ENCODE results near the gene ATP8B4. TPM values are rescaled to one million over a fixed set of nuclear protein-coding genes. Genes with fewer than 3 reads are reported as not detected.

ATP8B4 gene
- total RNA-seq, 1 donor from 2014 or later, result 9.4 TPM

- TF ChIP-seq CTCF (IDR thresholded peaks at IDR 0.05), result no peak
- H3K27me3 ChIP-seq, result no peaks in the 10 kb centered on the region
- no peak overlapping the region for H3K4me3 ChIP-seq
- no peak overlapping the region for H3K27ac ChIP-seq
- no peaks in the 10 kb centered on the region for H3K9me3 ChIP-seq
- peaks cover 13% of the 10 kb centered on the region for H3K4me1 ChIP-seq
- intact Hi-C loops (cut with DNase I), result loop anchor here (10.0 kb wide), 1 partner anchor 437 kb away; no protein-coding TSS in a partner anchor
- no peak for DNase-seq
- H3K36me3 ChIP-seq, result no peaks in the 10 kb centered on the region
- ATAC-seq, result no peak
These were observed 237.6 kb downstream of the ATP8B4 start for GRCh38 chr15:49881433-49881832.

GRCh38 chr15:49877873-49878521 is 241.0 kb downstream of the ATP8B4 start:
- ATAC-seq (peak; percentile 63), DNase-seq (no peak)
- Histone ChIP-seq H3K9me3 (no peaks in the 10 kb centered on the region), H3K36me3 (no peaks in the 10 kb centered on the region), H3K4me1 (peaks cover 17% of the 10 kb centered on the region), H3K4me3 (no peak overlapping the region), H3K27ac (peak overlapping the region; percentile 72), H3K27me3 (no peaks in the 10 kb centered on the region)
- no peak for TF ChIP-seq CTCF (IDR thresholded peaks at IDR 0.05)
- intact Hi-C loops (cut with DNase I), result no loop called here

GRCh38 chr15:49877117-49877872 is 241.7 kb downstream of the ATP8B4 start:
- Histone ChIP-seq H3K4me3 (no peak overlapping the region), H3K36me3 (no peaks in the 10 kb centered on the region), H3K9me3 (no peaks in the 10 kb centered on the region), H3K27ac (peak overlapping the region; percentile 71), H3K27me3 (no peaks in the 10 kb centered on the region), H3K4me1 (peaks cover 17% of the 10 kb centered on the region)
- ATAC-seq (no peak), DNase-seq (no peak)
- TF ChIP-seq CTCF (IDR thresholded peaks at IDR 0.05), result no peak
- intact Hi-C loops (cut with DNase I), result no loop called here

GRCh38 chr15:49876401-49877038 is 242.5 kb downstream of the ATP8B4 start:
- H3K36me3 ChIP-seq, result no peaks in the 10 kb centered on the region
- no peaks in the 10 kb centered on the region for H3K9me3 ChIP-seq
- intact Hi-C loops (cut with DNase I), result no loop called here
- TF ChIP-seq CTCF (IDR thresholded peaks at IDR 0.05), result peak; percentile 42
- no peak for DNase-seq
- ATAC-seq, result peak; percentile 61
- peak overlapping the region; percentile 71 for H3K27ac ChIP-seq
- peaks cover 17% of the 10 kb centered on the region for H3K4me1 ChIP-seq
- H3K4me3 ChIP-seq, result no peak overlapping the region
- no peaks in the 10 kb centered on the region for H3K27me3 ChIP-seq

GRCh38 chr15:49875392-49875791 is 243.6 kb downstream of the ATP8B4 start:
- Histone ChIP-seq H3K4me3 (no peak overlapping the region), H3K27me3 (no peaks in the 10 kb centered on the region), H3K4me1 (peaks cover 17% of the 10 kb centered on the region), H3K9me3 (no peaks in the 10 kb centered on the region), H3K27ac (no peak overlapping the region), H3K36me3 (no peaks in the 10 kb centered on the region)
- ATAC-seq (no peak), DNase-seq (no peak)
- intact Hi-C loops (cut with DNase I), result no loop called here
- no peak for TF ChIP-seq CTCF (IDR thresholded peaks at IDR 0.05)

All from upper lobe of right lung (tissue), 1 donor.